Measurements from ENCODE around the gene ZNF524.
"Not testable (repeated sequence)": the region's sequence is repeated elsewhere in the genome, so short reads cannot be mapped to it uniquely, and the experiment has no call there.

The ZNF524 gene

GRCh38 chr19:55581145-55581822, 18.8 kb upstream of the ZNF524 start:
- in situ Hi-C loops (cut with MboI; ENCODE audit: low sequenced_read_pairs), result no loop called here

- in situ Hi-C loops (cut with MboI; ENCODE audit: low sequenced_read_pairs), result no loop called here
Observed at GRCh38 chr19:55581823-55582223, 18.3 kb upstream of the ZNF524 start.

GRCh38 chr19:55582284-55582683, 17.8 kb upstream of the ZNF524 start:
- in situ Hi-C loops (cut with MboI; ENCODE audit: low sequenced_read_pairs), result not testable (repeated sequence)

- in situ Hi-C loops (cut with MboI; ENCODE audit: low sequenced_read_pairs), result not testable (repeated sequence)
Observed at GRCh38 chr19:55583897-55584296, 16.2 kb upstream of the ZNF524 start.

- in situ Hi-C loops (cut with MboI; ENCODE audit: low sequenced_read_pairs), result no loop called here
Observed at GRCh38 chr19:55584871-55585270, 15.2 kb upstream of the ZNF524 start.

- in situ Hi-C loops (cut with MboI; ENCODE audit: low sequenced_read_pairs), result no loop called here
Observed at GRCh38 chr19:55585658-55586339, 14.3 kb upstream of the ZNF524 start.

GRCh38 chr19:55586976-55587668, 13.0 kb upstream of the ZNF524 start:
- in situ Hi-C loops (cut with MboI; ENCODE audit: low sequenced_read_pairs), result no loop called here

- in situ Hi-C loops (cut with MboI; ENCODE audit: low sequenced_read_pairs), result no loop called here
Observed at GRCh38 chr19:55588738-55589137, 11.3 kb upstream of the ZNF524 start.

GRCh38 chr19:55590109-55590508, 10.0 kb upstream of the ZNF524 start:
- in situ Hi-C loops (cut with MboI; ENCODE audit: low sequenced_read_pairs), result no loop called here

GRCh38 chr19:55590617-55591016, 9.5 kb upstream of the ZNF524 start:
- in situ Hi-C loops (cut with MboI; ENCODE audit: low sequenced_read_pairs), result no loop called here

GRCh38 chr19:55591555-55591954, 8.5 kb upstream of the ZNF524 start:
- in situ Hi-C loops (cut with MboI; ENCODE audit: low sequenced_read_pairs), result no loop called here

GRCh38 chr19:55592391-55593090, 7.5 kb upstream of the ZNF524 start:
- in situ Hi-C loops (cut with MboI; ENCODE audit: low sequenced_read_pairs), result no loop called here

GRCh38 chr19:55593096-55593772, 6.9 kb upstream of the ZNF524 start:
- in situ Hi-C loops (cut with MboI; ENCODE audit: low sequenced_read_pairs), result no loop called here

- in situ Hi-C loops (cut with MboI; ENCODE audit: low sequenced_read_pairs), result no loop called here
Observed at GRCh38 chr19:55594996-55595545, 5.0 kb upstream of the ZNF524 start.

- in situ Hi-C loops (cut with MboI; ENCODE audit: low sequenced_read_pairs), result no loop called here
Observed at GRCh38 chr19:55596304-55596703, 3.8 kb upstream of the ZNF524 start.

GRCh38 chr19:55597501-55597921, 2.6 kb upstream of the ZNF524 start:
- in situ Hi-C loops (cut with MboI; ENCODE audit: low sequenced_read_pairs), result no loop called here

GRCh38 chr19:55598034-55598433, 2.1 kb upstream of the ZNF524 start:
- in situ Hi-C loops (cut with MboI; ENCODE audit: low sequenced_read_pairs), result no loop called here

- in situ Hi-C loops (cut with MboI; ENCODE audit: low sequenced_read_pairs), result no loop called here
Observed at GRCh38 chr19:55598719-55599467, 1.2 kb upstream of the ZNF524 start.

- in situ Hi-C loops (cut with MboI; ENCODE audit: low sequenced_read_pairs), result no loop called here
Observed at GRCh38 chr19:55599468-55599841, 633 bp upstream of the ZNF524 start, which contains the start of gene FIZ1. Gene FIZ1, minus strand, starts transcription at chr19:55599517. Its CDS starts 1,652 bp downstream, at chr19:55597865.

GRCh38 chr19:55600662-55601028, 557 bp downstream of the ZNF524 start:
- in situ Hi-C loops (cut with MboI; ENCODE audit: low sequenced_read_pairs), result no loop called here

Data from HL-60/S4 treated with retinoic acid at 250 ng/mL for 4 days and 3 days (cell line).